NCI-H524 (cell line): Measurements from ENCODE around the gene MME.
"Not testable (repeated sequence)": the region's sequence is repeated elsewhere in the genome, so short reads cannot be mapped to it uniquely, and the experiment has no call there.

Source experiments
- DNase-seq, 2 experiments: peaks; one replicate each; lab custom pipeline; 2025; lab: John Stamatoyannopoulos, UW

MME gene

DNA sequence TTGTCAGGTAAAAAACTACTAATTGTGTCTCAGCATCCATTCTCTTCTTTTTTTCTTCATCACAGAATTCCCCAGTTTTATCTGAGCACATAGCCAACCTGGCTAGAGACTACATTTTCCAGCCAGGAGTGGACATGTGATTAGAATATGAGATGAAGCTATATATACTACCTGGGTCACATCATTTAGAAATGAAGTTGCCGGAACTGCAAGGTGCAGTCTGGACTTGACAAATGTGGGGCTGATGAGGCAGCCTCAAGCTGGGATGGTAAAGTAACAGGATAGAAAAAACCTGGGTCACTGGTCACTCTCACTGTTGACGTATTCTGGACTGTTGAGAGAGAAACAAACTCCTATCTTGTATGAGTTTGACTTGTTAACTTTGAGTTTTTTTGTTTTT is 113.7 kb downstream of the MME start:
- DNase-seq, result no peak

DNA sequence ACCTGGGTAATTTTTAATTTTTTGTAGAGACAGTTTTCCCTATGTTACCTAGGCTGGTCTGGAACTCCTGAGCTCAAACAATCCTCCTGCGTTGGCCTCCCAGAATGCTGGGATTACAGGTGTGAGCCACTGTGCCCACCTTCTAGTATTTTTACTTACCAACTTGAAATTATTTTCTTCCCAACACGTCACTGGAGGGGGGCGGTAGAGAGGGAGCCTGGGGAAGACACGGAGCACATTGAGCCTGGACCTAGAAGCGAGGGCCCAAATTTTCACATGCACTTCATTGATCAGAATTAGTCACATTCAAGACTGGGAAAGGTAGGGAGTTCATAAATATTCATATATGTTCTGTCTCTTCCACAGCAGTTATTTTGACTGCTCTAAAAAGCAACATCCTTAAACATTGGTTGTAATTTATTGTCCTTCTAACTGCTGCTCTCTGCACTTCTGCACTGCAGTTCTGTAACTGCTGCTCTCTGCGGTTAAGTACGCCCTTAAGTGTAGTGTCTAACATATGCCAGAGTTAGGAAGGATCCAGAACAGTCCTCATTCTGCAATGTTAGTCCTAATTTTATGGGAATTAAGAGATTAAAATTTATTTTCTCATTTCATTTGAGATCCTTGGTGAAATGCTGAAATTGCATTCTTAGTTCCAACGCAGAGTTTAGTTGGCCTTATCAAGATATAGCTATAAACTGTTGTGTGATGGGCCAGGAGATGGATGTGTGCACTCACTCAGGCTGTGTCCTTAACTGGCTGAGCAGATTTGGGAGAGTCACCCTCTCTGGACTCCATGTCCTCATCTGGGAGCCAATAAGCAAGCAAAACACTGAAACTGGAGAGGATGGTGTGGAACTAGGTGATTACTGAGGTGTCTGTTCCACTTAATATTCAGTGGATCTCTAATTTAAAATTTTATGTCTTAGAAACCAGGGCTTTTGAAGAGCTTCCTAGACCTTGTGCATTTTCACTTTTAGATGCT is 115.1 kb downstream of the MME start:
- DNase-seq, result peak in 1 of 2 experiments; percentile 39

DNA sequence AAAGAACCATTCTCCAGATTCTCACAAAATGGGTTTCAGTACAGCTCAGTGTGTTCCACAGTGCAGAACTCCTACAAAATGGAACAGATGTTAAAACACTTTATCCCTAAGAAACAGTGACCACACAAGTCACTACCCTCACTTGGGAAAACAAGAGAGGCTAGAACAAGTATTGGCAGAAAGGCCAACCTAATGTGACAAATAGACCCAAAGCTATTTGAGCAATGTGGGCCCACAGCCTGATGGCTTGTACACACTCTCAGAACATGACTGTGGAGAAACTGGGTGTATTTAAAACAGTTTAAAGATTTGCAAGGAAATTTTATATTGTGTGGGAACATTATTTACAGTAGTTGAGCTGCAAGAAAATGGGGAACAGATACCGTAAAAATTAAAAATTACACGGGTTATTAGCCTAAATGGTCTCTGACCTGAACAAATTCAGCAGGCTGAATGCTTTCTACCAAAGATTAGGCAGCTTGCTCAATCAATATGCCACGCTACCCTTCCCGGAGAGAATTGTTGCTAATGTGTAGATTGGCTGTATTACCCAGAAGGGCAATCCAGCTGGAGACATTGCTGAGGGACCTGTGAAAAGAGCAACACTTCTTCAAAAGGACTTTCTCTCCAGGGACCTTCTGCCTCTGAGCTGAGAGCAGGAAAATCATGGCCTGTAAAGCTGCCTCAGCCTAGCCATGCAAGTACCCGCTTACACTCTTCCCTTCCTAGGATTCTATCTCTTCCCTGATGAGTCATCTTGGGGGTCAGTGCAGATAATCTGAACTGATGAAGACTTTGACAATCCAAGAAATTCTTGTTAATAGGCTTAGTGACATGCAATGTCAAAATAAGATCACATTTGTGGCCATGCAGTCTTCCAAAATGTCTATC is 116.3 kb downstream of the MME start:
- DNase-seq, result no peak

DNA sequence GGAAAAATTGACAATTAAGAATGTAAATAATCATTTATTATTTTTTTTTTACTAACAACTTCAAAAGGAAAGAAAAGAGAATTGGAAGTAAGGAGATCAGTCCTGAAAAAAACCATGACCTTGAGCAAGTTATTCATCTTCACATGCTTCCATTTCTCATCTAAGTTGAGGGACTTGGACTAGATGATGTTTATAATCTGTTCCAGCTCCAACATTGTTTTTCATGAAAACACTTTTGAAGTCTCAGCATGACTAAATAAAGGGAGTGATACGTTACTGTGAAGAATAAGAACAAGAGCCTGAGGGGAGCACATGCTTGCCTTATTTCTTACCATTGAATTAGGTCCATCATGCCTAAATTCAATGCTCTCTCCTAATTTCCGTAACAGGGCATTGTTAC is 117.7 kb downstream of the MME start:
- DNase-seq, result no peak

DNA sequence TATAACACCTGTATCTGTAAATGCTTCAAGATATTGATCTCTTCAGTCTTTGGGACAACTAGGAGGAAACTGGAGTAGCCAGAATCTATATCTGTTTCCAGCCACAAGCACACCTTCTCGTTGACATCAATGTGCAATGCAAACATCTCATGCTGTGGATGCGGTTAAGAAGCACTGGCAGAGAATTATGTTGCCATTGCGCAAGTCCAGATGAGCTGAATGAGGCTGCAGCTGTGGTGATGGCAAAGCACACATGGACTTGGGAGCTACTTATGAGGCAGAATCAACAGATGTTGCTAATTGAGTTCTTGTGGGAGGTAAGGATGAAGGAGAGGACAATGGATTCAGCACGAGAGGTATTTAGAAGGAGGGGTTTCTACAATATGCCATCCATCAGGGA is 122.5 kb downstream of the MME start:
- peak in 1 of 2 experiments; percentile 11 for DNase-seq

DNA sequence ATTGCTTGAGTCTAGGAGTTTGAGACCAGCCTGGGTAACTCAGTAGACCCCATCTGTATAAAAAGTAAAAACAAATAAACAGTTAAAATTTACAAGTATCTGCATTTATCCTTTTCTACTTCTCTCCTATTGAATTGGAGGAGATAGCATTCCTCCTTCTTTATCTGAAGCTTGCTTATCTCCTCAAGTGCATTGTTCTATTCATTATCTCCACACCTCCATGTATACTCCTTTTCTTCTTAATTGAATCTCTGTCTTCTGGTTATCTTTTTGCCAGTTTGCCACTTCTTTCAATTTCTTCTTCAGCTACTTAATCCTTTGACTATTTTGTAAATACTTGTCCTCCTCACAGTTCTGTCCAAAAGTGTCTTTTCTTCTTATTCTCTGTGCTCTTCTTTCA is 124.7 kb downstream of the MME start:
- DNase-seq, result no peak

DNA sequence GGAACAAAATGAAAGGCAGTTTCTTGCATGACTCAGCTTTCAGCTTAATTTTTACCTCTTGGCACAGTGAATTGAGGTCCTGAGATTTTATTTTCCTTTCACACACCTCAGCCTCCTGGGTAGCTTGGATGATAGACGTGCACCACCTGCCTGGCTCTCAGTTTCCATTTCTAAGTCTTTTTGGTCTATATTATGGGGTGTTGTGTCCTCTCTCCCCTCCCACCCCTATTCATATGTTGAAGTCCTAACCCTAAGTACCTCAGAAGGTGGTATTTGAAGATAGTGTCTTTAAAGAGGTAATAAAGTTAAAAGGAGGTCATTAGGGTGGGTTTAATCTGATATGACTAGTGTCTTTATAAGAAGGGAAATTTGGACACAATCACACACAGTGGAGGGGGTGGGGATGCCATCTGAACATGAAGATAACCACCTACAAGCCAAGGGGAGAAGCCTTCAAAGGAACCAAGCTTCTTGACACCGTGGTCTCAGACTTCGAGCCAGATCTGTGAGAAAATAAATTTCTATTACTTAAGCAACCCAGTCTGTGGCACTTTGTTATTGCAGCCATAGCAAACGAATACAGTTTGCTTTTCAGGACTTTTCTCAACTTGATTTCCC is 128.2 kb downstream of the MME start:
- no peak for DNase-seq

DNA sequence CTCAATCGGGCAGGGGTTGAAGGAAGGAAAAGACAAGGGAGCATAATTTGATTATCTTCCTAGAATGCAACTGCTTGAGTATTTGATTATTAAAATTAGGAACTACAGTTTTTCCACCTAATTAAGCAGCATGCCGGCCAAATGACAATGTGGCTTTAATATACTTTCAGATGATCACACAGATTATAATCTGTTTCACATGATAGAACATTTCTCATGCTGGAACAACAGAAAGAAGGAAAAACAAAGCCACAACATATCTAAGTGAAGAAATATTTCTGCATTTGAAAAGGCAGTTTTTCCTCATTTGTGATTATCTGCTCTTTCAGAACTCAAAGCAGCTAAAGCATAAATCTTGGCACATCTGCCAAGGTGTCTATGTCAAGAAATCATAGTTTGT is 130.6 kb downstream of the MME start:
- DNase-seq, result no peak

DNA sequence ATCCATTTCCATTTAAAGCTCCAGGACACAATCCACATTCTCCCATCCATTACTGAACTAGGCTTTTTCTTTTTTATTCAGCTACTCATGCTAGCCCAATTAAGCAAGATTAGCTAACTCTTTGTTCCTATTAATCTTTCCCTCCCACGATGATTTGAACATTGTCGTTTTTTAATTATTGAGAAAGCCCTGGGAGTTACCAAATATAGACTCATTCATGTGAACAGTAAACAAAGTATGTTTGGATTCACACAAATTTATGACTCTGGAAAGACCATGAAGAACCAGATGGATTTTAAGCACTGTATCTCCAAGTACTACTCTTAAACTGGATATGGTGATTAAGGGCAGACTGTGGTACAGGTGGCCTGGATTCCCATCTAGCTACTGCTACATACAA is 131.1 kb downstream of the MME start:
- DNase-seq, result peak in 1 of 2 experiments; percentile 30

DNA sequence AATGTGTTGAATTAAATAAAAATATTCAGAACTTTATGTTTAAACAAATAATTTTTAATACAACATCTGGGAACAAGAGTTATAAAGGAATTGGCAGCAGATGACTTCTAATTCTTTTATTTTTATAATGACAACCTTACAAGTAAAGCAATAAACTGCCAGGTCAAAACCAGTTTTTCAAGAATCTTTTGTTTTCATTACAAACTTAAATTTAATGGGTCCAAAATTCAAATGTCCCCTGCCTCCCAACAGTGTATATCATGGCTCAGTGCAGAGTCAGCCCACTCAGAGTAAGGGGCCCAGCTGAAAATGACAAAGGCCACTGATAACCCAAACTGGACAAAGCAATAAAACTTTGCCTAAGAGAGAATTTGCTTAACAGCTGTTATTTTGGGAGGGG is 131.8 kb downstream of the MME start:
- no peak for DNase-seq

DNA sequence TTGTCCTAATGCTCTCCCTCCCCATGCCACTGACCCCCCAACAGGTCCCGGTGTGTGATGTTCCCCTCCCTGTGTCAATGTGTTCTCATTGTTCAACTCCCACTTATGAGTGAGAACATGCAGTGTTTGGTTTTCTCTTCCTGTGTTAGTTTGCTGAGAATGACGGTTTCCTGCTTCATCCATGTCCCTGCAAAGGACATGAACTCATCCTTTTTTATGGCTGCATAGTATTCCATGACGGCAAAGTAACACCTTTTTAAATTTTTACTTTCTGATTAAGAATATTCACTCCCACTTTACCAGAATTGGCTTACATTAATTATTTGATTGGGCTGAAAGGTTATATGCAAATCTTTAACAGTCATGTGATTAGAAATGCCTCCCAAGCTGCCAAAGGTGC is 135.9 kb downstream of the MME start:
- not testable (repeated sequence) for DNase-seq

DNA sequence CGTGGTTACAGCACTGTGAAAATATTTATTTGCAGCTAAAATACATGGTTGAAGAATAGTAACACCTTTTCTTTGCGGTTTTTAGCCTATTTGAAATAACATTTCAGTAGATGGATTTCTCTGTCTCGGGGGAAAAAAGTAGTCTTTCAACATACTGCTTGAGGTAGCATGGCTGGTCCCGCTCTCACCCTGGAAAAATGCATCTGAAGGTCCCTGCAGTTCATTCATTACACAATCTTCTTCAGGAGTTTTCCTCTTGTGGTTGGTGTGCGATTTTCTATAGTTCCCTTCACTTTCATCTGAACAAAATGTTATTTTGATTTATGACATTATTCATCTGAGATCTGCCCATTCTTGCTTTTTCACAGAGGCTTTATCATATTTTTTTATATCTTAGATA is 137.5 kb downstream of the MME start:
- no peak for DNase-seq

DNA sequence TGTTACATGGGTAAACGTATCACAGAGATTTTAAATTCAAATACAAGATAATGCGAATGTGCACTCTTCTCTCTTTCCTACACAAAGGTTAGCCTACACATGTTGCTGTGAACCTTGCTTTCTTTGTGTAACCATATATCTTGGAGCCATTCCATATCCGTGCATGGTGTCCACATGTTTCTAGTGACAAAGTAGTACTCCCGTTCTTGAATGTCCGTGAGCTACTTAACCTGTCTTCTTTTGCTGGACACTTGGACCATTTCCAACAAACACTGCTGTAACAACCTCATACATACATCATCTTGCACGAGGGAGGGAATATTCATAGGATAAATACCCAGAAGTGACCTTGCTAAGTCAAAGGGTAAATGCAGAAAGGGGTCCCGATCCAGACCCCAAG is 138.3 kb downstream of the MME start:
- DNase-seq, result no peak

DNA sequence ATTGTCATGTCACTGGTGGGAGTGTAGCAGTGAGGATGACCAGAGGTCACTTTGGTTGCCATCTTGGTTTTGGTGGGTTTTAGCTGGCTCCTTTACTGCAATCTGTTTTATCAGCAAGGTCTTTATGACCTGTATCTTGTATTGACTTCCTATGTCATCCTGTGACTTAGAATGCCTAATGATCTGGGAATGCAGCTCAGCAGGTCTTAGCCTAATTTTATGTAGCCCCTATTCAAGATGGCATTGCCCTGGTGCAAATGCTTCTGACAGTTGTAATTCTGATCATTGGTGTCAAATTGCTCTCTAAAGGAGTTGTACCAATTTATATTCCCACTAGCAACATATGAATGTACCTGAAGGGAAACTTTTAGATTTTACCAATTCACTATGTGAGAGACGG is 139.0 kb downstream of the MME start:
- no peak for DNase-seq

DNA sequence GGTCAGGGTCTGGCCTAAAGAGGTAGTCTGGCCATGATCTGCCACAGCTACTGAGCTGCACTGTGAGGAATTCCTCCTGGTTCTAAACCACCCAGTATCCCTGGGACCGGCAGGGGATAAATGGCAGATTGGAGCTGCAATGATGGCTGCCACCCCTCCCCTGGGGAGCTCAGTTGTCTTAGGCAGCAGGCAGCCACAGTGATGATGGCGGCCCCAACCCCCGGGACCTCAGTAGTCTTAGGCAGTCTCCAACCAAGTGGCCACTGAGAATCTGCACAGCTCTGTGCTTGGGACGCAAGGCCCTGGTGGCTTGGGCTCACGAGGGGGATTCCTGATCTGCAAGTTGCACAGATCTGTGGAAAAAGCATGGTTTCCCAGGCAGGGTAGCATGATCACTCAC is 145.3 kb downstream of the MME start:
- no peak for DNase-seq

DNA sequence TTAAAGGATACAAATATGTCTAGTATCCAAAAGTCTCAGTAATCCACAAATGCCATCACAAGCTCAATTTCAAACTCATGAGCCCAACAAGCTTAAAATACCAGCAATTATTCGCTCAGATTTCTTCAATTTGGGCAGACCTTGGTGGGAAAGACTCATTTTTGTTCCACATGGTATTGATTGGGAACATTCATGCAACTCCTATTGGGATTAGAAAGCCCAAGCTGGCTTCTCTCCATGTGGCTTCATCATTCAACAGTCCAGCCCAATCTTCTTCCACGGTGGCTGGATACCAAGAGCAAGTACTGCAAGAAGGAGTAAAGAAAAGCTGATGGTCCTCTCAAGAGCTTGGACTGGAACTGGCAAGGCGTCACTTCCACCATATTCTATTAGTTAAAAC is 147.0 kb downstream of the MME start:
- DNase-seq, result no peak

DNA sequence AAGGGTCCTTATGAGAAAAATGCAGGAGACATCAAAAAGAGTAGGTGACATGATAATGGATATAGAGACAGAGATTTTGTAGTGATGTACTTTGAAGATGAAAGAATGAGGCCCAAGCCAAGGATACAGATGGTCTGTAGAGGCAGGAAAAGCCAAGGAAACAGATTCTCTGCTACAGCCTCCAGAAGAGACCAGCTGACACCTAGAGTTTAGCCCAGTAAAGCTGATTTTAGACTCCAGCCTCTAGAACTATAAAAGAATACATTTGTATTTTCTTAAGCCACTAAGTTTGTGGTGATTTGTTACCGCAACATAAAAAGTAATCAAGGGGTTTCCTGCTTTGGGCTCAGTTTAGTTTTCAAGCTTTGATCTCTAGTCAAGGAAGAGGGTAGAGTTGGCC is 148.6 kb downstream of the MME start:
- peak; percentile 43 to 74 for DNase-seq

DNA sequence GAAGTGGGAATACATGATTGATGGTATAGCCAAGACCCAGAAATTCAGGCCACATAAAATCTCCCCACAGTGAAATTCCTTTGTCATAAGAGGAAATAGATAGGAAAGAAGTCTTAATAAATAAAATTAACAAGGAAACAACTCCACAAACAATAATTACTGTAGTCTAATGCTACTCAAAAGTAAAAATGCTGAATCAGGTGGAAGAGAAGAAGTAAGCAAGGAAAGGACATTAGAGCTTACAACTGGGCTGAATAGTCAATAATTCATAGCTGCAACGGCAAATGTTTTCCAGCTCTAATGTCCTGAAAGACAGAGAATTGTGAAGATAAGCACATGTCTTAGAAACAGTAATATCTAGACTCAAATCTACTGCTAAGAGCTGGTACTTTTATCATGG is 149.0 kb downstream of the MME start:
- DNase-seq, result no peak

DNA sequence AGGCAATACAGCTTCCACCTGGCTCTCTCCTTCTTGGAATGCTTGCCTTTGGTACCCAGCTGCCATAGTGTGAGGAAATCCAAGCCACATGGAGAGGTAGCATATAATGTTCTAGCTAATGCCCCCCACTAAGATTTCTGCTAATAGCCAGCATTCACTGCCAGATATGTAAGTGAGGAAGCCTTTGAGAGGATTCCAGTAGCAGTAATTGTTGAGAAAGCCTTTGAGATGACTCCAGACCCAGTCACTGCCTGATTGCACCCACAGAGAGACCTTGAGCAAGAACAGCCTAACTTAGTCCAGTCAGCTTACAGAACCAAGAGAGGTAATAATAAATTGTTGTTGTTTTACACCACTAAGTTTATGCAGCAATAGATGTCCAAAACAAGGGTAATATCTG is 150.3 kb downstream of the MME start:
- DNase-seq, result no peak

DNA sequence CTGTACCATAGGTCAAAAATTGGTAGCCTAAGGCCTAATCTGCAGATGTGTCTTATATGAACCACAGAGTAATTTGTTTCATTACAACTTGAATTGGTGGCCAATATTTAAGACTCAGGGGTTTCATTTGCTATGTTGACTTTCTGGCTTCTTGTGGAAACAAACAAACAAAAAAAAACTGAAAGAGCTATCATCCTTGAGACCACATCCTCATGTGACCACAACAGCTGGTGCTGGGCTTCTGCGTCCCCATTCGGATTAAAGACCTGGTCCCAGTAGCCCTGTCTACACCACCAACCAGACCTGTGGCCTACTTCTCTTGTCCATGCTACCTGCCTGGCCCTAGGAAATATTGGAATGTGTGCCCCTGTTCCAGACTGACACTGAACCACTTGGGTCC is 151.7 kb downstream of the MME start:
- DNase-seq, result no peak

DNA sequence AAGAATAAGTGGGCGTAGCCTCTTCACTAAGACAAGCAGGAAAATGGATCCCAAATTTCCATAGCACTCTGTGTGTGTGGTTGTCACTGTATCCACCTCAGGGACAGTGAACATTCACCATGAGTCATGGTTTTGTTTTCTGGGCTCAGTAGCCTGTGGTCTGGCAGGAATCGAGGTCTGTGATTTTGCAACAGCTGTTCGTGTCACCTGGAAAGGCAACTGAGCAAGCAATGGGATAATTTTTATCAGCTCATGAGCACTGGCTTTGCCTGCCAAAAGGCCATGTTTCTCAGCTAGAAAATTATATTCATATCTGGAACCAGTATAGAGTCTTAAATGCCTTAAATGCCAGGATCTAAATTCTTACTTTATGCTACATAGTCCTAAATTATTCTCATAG is 152.5 kb downstream of the MME start:
- DNase-seq, result peak in 1 of 2 experiments; percentile 23

DNA sequence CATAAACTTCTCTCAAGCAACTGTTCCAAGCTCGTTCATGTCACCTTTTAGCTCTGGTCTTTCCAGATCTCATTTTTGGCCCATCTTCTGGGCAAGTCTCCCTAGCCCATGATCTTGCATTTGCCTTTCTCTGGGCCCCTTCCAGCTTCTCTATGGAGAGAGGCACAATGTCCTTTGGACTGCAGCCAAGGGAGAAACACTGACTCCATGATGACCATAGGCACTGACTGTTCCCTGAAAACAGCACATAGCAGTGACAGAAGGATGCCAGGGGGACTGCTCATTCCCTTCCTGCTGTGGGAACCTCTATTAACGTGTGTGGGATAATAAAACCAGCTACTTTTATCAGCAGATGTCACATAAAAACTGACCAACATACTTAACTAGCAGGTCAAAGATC is 153.1 kb downstream of the MME start:
- DNase-seq, result peak in 1 of 2 experiments; percentile 18
